ENCODE data around the gene ITPRIPL2. TPM values are rescaled to one million over a fixed set of nuclear protein-coding genes. Genes with fewer than 3 reads are reported as not detected.

Gene ITPRIPL2
- total RNA-seq, 6 experiments from 2014 or later, result 12.2 to 23.5 (median 17.7) TPM

- Histone ChIP-seq H3K36me3 (no peaks in the 10 kb centered on the region), H3K27ac (no peak overlapping the region), H3K4me1 (peaks cover 0 to 2% (median 0%) of the 10 kb centered on the region in 4 donors), H3K4me3 (no peak overlapping the region), H3K9me3 (no peaks in the 10 kb centered on the region), H3K27me3 (no peaks in the 10 kb centered on the region)
- ATAC-seq, result no peak
- no peak for DNase-seq
- TF ChIP-seq CTCF (IDR thresholded peaks at IDR 0.05) (no peak), POLR2A (IDR thresholded peaks at IDR 0.05) (no peak)
- intact Hi-C loops (cut with DNase I), result no loop called here
- 65% methylated on average over 2 of the region's 2 CpGs for whole genome bisulfite sequencing (ENCODE audit: insufficient coverage, low coverage, low lambda C conversion rate, missing lambda C conversion rate)
Measured at GRCh38 chr16:19140396-19140795, 26.6 kb downstream of the ITPRIPL2 start.

DNA sequence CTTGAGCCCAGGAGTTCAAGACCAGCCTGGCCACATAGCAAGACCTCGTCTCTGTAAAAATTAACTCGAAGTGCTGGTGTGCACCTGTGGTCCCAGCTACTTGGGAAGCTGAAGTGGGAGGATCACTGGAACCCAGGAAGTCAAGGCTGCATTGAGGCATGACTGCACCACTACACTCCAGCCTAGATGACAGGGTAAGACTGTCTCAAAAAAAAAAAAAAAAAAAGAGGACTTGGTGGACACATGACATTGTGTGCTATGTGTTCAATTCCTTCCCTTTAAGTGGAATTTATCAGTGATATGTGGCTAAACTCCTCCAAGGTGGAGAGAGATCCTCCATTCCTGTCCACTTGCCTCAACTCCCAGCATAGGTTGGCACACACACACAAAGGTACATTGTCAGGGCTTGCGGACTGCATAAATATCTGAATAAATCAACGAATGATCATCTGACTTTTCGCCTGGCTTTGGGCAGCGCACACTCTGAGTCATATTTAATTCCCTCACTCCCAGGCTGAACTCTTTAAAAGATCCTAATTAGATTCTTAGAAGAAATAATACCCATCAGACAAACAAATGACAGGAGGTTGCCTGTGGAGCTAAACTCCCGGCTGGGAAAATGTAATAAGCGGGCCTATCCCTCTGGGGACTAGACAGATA, 29.3 kb downstream of the ITPRIPL2 start:
- intact Hi-C loops (cut with DNase I), result no loop called here
- Histone ChIP-seq H3K4me1 (peaks cover 0 to 2% (median 0%) of the 10 kb centered on the region in 4 donors), H3K27me3 (no peaks in the 10 kb centered on the region), H3K27ac (no peak overlapping the region), H3K9me3 (no peaks in the 10 kb centered on the region), H3K36me3 (no peaks in the 10 kb centered on the region), H3K4me3 (no peak overlapping the region)
- DNase-seq, result no peak
- TF ChIP-seq CTCF (IDR thresholded peaks at IDR 0.05), result no peak
- TF ChIP-seq POLR2A (IDR thresholded peaks at IDR 0.05), result no peak
- WGBS (ENCODE audit: insufficient coverage, low coverage, low lambda C conversion rate, missing lambda C conversion rate), result 88% methylated on average over 6 of the region's 8 CpGs
- ATAC-seq, result no peak

DNA sequence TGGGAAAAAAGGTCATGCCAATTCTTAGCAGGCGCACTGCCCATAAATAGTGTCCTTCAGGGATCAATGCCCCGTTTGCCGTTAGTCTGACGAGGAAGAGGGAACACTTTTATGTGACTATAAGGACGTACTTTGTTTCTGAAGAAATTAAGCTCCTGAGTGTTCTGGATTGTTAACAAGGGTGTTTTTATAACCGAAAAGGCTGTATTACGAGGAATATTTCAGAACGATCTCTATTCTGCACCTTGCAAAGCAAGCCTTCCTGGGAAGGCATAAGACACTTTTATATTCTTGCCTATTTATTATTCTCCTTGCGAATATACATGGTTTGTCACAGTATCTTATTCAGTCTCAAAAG, 29.8 kb downstream of the ITPRIPL2 start:
- no peaks in the 10 kb centered on the region for H3K27me3 ChIP-seq
- H3K36me3 ChIP-seq, result no peaks in the 10 kb centered on the region
- H3K4me3 ChIP-seq, result no peak overlapping the region
- ATAC-seq (no peak), DNase-seq (no peak)
- H3K4me1 ChIP-seq, result peaks cover 0 to 1% (median 0%) of the 10 kb centered on the region in 4 donors
- 75% methylated on average over 9 of the region's 9 CpGs for WGBS (ENCODE audit: insufficient coverage, low coverage, low lambda C conversion rate, missing lambda C conversion rate)
- intact Hi-C loops (cut with DNase I), result no loop called here
- no peak overlapping the region for H3K27ac ChIP-seq
- no peaks in the 10 kb centered on the region for H3K9me3 ChIP-seq
- TF ChIP-seq CTCF (IDR thresholded peaks at IDR 0.05) (no peak), POLR2A (IDR thresholded peaks at IDR 0.05) (no peak)

DNA sequence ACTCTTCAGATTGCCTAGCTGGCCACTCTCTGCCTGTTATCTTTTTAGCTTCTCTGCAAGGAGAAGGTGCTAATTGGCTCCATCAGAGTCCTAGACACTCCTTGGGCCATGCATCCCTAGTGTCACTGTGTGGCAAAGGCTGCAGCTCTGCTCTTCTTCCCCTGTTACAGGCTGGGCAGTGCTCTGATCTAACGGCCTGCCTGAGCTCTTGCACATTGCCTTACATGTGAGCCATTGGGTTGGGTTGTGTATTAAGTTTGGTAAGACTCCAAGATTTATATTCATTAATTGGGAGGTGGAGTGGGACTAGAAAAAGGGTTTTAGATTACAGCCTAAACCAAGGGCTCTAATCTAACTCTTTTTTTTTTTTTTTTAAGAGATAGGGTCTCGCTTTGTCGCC, 31.2 kb downstream of the ITPRIPL2 start:
- intact Hi-C loops (cut with DNase I), result no loop called here
- no peak overlapping the region for H3K27ac ChIP-seq
- H3K4me3 ChIP-seq, result no peak overlapping the region
- H3K9me3 ChIP-seq, result no peaks in the 10 kb centered on the region
- 63% methylated on average over 3 of the region's 3 CpGs for WGBS (ENCODE audit: insufficient coverage, low coverage, low lambda C conversion rate, missing lambda C conversion rate)
- DNase-seq (no peak), ATAC-seq (no peak)
- H3K27me3 ChIP-seq, result no peaks in the 10 kb centered on the region
- no peak for TF ChIP-seq POLR2A (IDR thresholded peaks at IDR 0.05)
- TF ChIP-seq CTCF (IDR thresholded peaks at IDR 0.05), result no peak
- no peaks in the 10 kb centered on the region for H3K36me3 ChIP-seq
- no peaks in the 10 kb centered on the region for H3K4me1 ChIP-seq

Measured in right lobe of liver (tissue), 6 donors.